Natural killer cell treated with Interleukin-12 subunit alpha and Interleukin-12 subunit beta and Interleukin-15 and Interleukin-18, amount 100 ng/mL, for 72 hours (primary cell): ENCODE results near the gene POLE. TPM values are rescaled to one million over a fixed set of nuclear protein-coding genes. Genes with fewer than 3 reads are reported as not detected.

ENCODE experiments used
- ATAC-seq, 2 donors: fragments of 150-1000 bp; cut with Tn5 transposase in 1 of 2; sonication (Bioruptor Pico), chemical (Tn5 transposase) in 1 of 2; 2 replicates each; pipeline ENCODE4 v1.10.0; 2021
- DNase-seq: peaks from one replicate; pipeline ENCODE4 v3.0.0; 2022; ENCODE audit warnings: low spot score
- H3K27ac Mint-ChIP-seq, 2 donors: 1 replicate in 1 of 2; 2 replicates in 1 of 2; pipeline ENCODE4 v1.8.0; 2022; ENCODE audit warnings: mixed read lengths in 2 of 2, mild to moderate bottlenecking in 1 of 2, moderate library complexity in 1 of 2
- H3K27me3 Mint-ChIP-seq, 2 donors: 1 replicate in 1 of 2; 2 replicates in 1 of 2; pipeline ENCODE4 v1.8.0; 2022; ENCODE audit warnings: mixed read lengths in 2 of 2
- H3K36me3 Mint-ChIP-seq: one replicate; pipeline ENCODE4 v1.8.0; 2022; ENCODE audit warnings: mixed read lengths
- H3K4me1 Mint-ChIP-seq, 2 donors: 1 replicate in 1 of 2; 2 replicates in 1 of 2; pipeline ENCODE4 v1.8.0; 2022; ENCODE audit warnings: low read depth in 2 of 2, mixed read lengths in 2 of 2, mild to moderate bottlenecking in 1 of 2
- H3K4me3 Mint-ChIP-seq: one replicate; pipeline ENCODE4 v1.8.0; 2022; ENCODE audit warnings: mixed read lengths
- H3K9me3 Mint-ChIP-seq: 2 replicates; pipeline ENCODE4 v1.8.0; 2022; ENCODE audit warnings: mixed read lengths
- total RNA-seq, 2 donors: library from RNA; stranded (reverse); gene quantifications; one replicate each; pipeline ENCODE4 v1.2.3, GENCODE V29; 2022

The POLE gene
- total RNA-seq, 2 donors from 2014 or later, result 94.3 to 265 TPM

GRCh38 chr12:132723015-132723763 lies 36.0 kb upstream of the POLE start:
- H3K4me3 Mint-ChIP-seq, result no peak overlapping the region
- H3K27me3 Mint-ChIP-seq, result no peaks in the 10 kb centered on the region
- DNase-seq, result no peak
- no peak overlapping the region for H3K27ac Mint-ChIP-seq
- H3K4me1 Mint-ChIP-seq, result peaks cover 6 to 9% of the 10 kb centered on the region in 2 donors
- peaks cover 7% of the 10 kb centered on the region for H3K36me3 Mint-ChIP-seq
- no peaks in the 10 kb centered on the region for H3K9me3 Mint-ChIP-seq
- ATAC-seq, result no peak

GRCh38 chr12:132720606-132721345 lies 33.6 kb upstream of the POLE start:
- Mint-ChIP-seq H3K27me3 (no peaks in the 10 kb centered on the region), H3K27ac (no peak overlapping the region), H3K36me3 (peaks cover 6% of the 10 kb centered on the region), H3K4me1 (peaks cover 6 to 9% of the 10 kb centered on the region in 2 donors), H3K9me3 (no peaks in the 10 kb centered on the region), H3K4me3 (no peak overlapping the region)
- ATAC-seq (no peak), DNase-seq (no peak)

- no peak overlapping the region for H3K27ac Mint-ChIP-seq
- no peak for ATAC-seq
- H3K4me3 Mint-ChIP-seq, result no peak overlapping the region
- no peak for DNase-seq
- H3K27me3 Mint-ChIP-seq, result no peaks in the 10 kb centered on the region
- H3K4me1 Mint-ChIP-seq, result peaks cover 6 to 9% of the 10 kb centered on the region in 2 donors
- H3K9me3 Mint-ChIP-seq, result no peaks in the 10 kb centered on the region
- no peaks in the 10 kb centered on the region for H3K36me3 Mint-ChIP-seq
These were observed 32.8 kb upstream of the POLE start for GRCh38 chr12:132719954-132720324.

GRCh38 chr12:132719141-132719953 lies 32.2 kb upstream of the POLE start:
- H3K4me3 Mint-ChIP-seq, result no peak overlapping the region
- no peak overlapping the region for H3K27ac Mint-ChIP-seq
- DNase-seq (no peak), ATAC-seq (peak; percentile 10 to 17)
- H3K4me1 Mint-ChIP-seq, result peaks cover 6 to 9% of the 10 kb centered on the region in 2 donors
- no peaks in the 10 kb centered on the region for H3K27me3 Mint-ChIP-seq
- H3K36me3 Mint-ChIP-seq, result no peaks in the 10 kb centered on the region
- no peaks in the 10 kb centered on the region for H3K9me3 Mint-ChIP-seq

- Mint-ChIP-seq H3K9me3 (no peaks in the 10 kb centered on the region), H3K4me1 (peaks cover 6 to 9% of the 10 kb centered on the region in 2 donors), H3K36me3 (no peaks in the 10 kb centered on the region), H3K27ac (no peak overlapping the region), H3K27me3 (no peaks in the 10 kb centered on the region), H3K4me3 (no peak overlapping the region)
- no peak for ATAC-seq
- DNase-seq, result no peak
These were observed 31.5 kb upstream of the POLE start for GRCh38 chr12:132718644-132719043.

GRCh38 chr12:132717531-132718387 lies 30.6 kb upstream of the POLE start:
- Mint-ChIP-seq H3K4me3 (no peak overlapping the region), H3K9me3 (no peaks in the 10 kb centered on the region), H3K36me3 (no peaks in the 10 kb centered on the region), H3K27ac (no peak overlapping the region), H3K4me1 (peaks cover 0 to 13% of the 10 kb centered on the region in 2 donors), H3K27me3 (no peaks in the 10 kb centered on the region)
- DNase-seq, result no peak
- ATAC-seq, result peak in 1 of 2 donors; percentile 12

- H3K9me3 Mint-ChIP-seq, result no peaks in the 10 kb centered on the region
- H3K36me3 Mint-ChIP-seq, result no peaks in the 10 kb centered on the region
- H3K4me1 Mint-ChIP-seq, result peaks cover 0 to 17% of the 10 kb centered on the region in 2 donors
- no peaks in the 10 kb centered on the region for H3K27me3 Mint-ChIP-seq
- H3K4me3 Mint-ChIP-seq, result no peak overlapping the region
- H3K27ac Mint-ChIP-seq, result no peak overlapping the region
- no peak for ATAC-seq
- no peak for DNase-seq
These were observed 29.9 kb upstream of the POLE start for GRCh38 chr12:132717011-132717410.

- H3K4me3 Mint-ChIP-seq, result no peak overlapping the region
- H3K9me3 Mint-ChIP-seq, result no peaks in the 10 kb centered on the region
- H3K27ac Mint-ChIP-seq, result no peak overlapping the region
- no peaks in the 10 kb centered on the region for H3K36me3 Mint-ChIP-seq
- peaks cover 0 to 17% of the 10 kb centered on the region in 2 donors for H3K4me1 Mint-ChIP-seq
- ATAC-seq (no peak), DNase-seq (no peak)
- no peaks in the 10 kb centered on the region for H3K27me3 Mint-ChIP-seq
These were observed 29.2 kb upstream of the POLE start for GRCh38 chr12:132716356-132716755.

GRCh38 chr12:132715874-132716273 lies 28.7 kb upstream of the POLE start:
- Mint-ChIP-seq H3K36me3 (no peaks in the 10 kb centered on the region), H3K27ac (no peak overlapping the region), H3K4me3 (no peak overlapping the region), H3K27me3 (no peaks in the 10 kb centered on the region), H3K4me1 (peaks cover 0 to 17% of the 10 kb centered on the region in 2 donors), H3K9me3 (no peaks in the 10 kb centered on the region)
- DNase-seq (no peak), ATAC-seq (no peak)

GRCh38 chr12:132713123-132713522 lies 26.0 kb upstream of the POLE start:
- ATAC-seq, result no peak

GRCh38 chr12:132711080-132711843 lies 24.1 kb upstream of the POLE start:
- Mint-ChIP-seq H3K36me3 (no peaks in the 10 kb centered on the region), H3K27ac (peak overlapping the region in 1 of 2 donors; percentile 41), H3K9me3 (no peaks in the 10 kb centered on the region), H3K4me3 (peak overlapping the region; percentile 74), H3K4me1 (peaks cover 5 to 18% of the 10 kb centered on the region in 2 donors), H3K27me3 (no peaks in the 10 kb centered on the region)
- ATAC-seq, result peak; percentile 44 to 63
- peak; percentile 69 for DNase-seq

More at GRCh38 chr12:132713123-132713522, 26.0 kb upstream of the POLE start:
- Mint-ChIP-seq H3K9me3 (no peaks in the 10 kb centered on the region), H3K4me3 (no peak overlapping the region), H3K36me3 (no peaks in the 10 kb centered on the region), H3K4me1 (peaks cover 5 to 15% of the 10 kb centered on the region in 2 donors), H3K27ac (no peak overlapping the region), H3K27me3 (no peaks in the 10 kb centered on the region)
- no peak for DNase-seq

- Mint-ChIP-seq H3K27me3 (no peaks in the 10 kb centered on the region), H3K4me1 (peaks cover 5 to 18% of the 10 kb centered on the region in 2 donors), H3K9me3 (no peaks in the 10 kb centered on the region), H3K36me3 (no peaks in the 10 kb centered on the region), H3K4me3 (peak within 1 kb of the TSS; percentile 91), H3K27ac (peak within 1 kb of the TSS; percentile 64 to 83)
- peak; percentile 93 for DNase-seq
- peak; percentile 96 for ATAC-seq
These were observed 23.4 kb upstream of the POLE start, which contains the start of gene PGAM5 for GRCh38 chr12:132710405-132711079. Gene PGAM5 (plus strand): TSS chr12:132710842. CDS start chr12:132710877, 35 bp downstream.
